A549 (cell line): ENCODE measurements around the gene BGN.

Source experiments
- CBX2 ChIP-seq: fragments of 200-600 bp; sonication (generic); IDR thresholded peaks from 2 replicates; pipeline ENCODE4 v1.6.1; 2016; ENCODE audit warnings: low read depth, mild to moderate bottlenecking, borderline replicate concordance
- CEBPB ChIP-seq, 2 experiments: fragments of >200 bp in 1 of 2; sonication (Bioruptor Twin) in 1 of 2; formaldehyde crosslinking in 1 of 2; IDR thresholded peaks; 2 replicates each; pipeline ENCODE4 v1.6.1; 2012 to 2016
- HOXA7 ChIP-seq: fragments of 250-450 bp; sonication (Bioruptor Pico); IDR thresholded peaks from 2 replicates; pipeline ENCODE4 v1.5.0; 2020; ENCODE audit warnings: mild to moderate bottlenecking, moderate library complexity
- KDM5A ChIP-seq: fragments of 200-600 bp; sonication (generic); IDR thresholded peaks from 2 replicates; pipeline ENCODE4 v1.6.1; 2016; ENCODE audit warnings: antibody characterized with exemption, mild to moderate bottlenecking
- NPAS2 ChIP-seq: fragments of 250-450 bp; sonication (Bioruptor Pico); IDR thresholded peaks from 2 replicates; pipeline ENCODE4 v1.8.0; 2022; ENCODE audit warnings: mild to moderate bottlenecking, moderate library complexity, borderline replicate concordance
- NR3C1 ChIP-seq: fragments of >200 bp; sonication (Bioruptor Twin); formaldehyde crosslinking; IDR thresholded peaks from 3 replicates; pipeline ENCODE4 v1.6.1; 2017
- POLR2A ChIP-seq: IDR thresholded peaks from 2 replicates; pipeline ENCODE4 v1.6.1; 2012; ENCODE audit warnings: mild to moderate bottlenecking, low read length
- RFX5 ChIP-seq: fragments of 450-650 bp; IDR thresholded peaks from 2 replicates; pipeline ENCODE4 v1.7.1; 2014; ENCODE audit warnings: antibody characterized with exemption, mild to moderate bottlenecking, moderate library complexity
- TF ChIP-seq, protein P1 (sequence below): fragments of >200 bp; sonication (Bioruptor Twin); formaldehyde crosslinking; IDR thresholded peaks from 3 replicates; pipeline ENCODE4 v1.5.1; 2016

DNA sequence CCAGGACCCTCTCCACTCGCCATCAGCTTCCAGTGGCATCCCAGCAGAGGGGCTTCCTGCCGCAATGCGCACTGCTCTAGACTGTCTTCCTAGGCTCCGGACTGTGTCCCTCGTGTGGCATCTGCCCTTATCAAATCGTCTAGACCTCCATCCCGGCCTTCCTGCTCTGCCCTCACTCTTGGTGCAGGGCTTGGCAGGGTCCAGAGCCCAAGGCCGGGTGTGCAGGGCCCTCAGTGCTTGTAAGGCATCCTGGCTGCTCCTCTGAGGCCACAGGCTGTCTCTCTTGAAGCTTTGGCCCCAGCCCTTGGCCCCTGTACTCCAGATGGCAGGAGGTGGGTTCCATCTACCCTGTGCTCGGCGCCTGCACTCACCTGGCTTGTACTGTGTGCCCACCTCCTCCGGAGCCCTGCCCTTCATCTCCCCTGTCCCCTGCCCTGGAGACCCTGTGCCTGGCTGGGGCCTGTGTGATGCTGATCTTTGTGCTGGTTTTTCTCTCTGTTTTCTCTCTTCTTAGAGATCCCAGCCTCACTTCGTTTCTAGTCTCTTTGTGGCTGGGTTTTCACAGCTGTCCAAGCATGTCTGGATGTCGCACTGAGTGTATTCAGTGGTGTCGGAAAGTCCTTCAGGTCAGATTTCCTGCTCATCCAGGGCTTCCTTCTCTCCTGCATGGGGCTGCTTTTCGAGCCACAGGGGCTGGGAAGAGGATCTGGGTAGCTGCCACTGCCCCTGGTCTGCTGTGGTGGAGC, 45.2 kb upstream of the BGN start:
- TF ChIP-seq, protein P1, sequence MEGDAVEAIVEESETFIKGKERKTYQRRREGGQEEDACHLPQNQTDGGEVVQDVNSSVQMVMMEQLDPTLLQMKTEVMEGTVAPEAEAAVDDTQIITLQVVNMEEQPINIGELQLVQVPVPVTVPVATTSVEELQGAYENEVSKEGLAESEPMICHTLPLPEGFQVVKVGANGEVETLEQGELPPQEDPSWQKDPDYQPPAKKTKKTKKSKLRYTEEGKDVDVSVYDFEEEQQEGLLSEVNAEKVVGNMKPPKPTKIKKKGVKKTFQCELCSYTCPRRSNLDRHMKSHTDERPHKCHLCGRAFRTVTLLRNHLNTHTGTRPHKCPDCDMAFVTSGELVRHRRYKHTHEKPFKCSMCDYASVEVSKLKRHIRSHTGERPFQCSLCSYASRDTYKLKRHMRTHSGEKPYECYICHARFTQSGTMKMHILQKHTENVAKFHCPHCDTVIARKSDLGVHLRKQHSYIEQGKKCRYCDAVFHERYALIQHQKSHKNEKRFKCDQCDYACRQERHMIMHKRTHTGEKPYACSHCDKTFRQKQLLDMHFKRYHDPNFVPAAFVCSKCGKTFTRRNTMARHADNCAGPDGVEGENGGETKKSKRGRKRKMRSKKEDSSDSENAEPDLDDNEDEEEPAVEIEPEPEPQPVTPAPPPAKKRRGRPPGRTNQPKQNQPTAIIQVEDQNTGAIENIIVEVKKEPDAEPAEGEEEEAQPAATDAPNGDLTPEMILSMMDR = no peak
- TF ChIP-seq NR3C1 (no peak), RFX5 (no peak), POLR2A (no peak), CEBPB (IDR thresholded peaks at IDR 0.05) (no peak), CBX2 (no peak), HOXA7 (CRISPR knock-in tag) (no peak), NPAS2 (CRISPR knock-in tag) (no peak), KDM5A (no peak)
